ENCODE measurements around the gene RAB2B. TPM values are rescaled to one million over a fixed set of nuclear protein-coding genes. Genes with fewer than 3 reads are reported as not detected.

Gene RAB2B
- total RNA-seq, 4 donors from 2014 or later, result 20.2 to 24.9 (median 21.5) TPM

- DNase-seq (ENCODE audit: low spot score in 2 of 2), result no peak
- Histone ChIP-seq H3K27ac (no peak overlapping the region), H3K36me3 (no peaks in the 10 kb centered on the region), H3K4me3 (no peak overlapping the region), H3K27me3 (no peaks in the 10 kb centered on the region), H3K4me1 (peaks cover 20% of the 10 kb centered on the region), H3K9me3 (no peaks in the 10 kb centered on the region)
- WGBS, result 89% methylated on average over 6 of the region's 7 CpGs
- no peak for TF ChIP-seq POLR2A (IDR thresholded peaks at IDR 0.05)
- TF ChIP-seq, protein P1, sequence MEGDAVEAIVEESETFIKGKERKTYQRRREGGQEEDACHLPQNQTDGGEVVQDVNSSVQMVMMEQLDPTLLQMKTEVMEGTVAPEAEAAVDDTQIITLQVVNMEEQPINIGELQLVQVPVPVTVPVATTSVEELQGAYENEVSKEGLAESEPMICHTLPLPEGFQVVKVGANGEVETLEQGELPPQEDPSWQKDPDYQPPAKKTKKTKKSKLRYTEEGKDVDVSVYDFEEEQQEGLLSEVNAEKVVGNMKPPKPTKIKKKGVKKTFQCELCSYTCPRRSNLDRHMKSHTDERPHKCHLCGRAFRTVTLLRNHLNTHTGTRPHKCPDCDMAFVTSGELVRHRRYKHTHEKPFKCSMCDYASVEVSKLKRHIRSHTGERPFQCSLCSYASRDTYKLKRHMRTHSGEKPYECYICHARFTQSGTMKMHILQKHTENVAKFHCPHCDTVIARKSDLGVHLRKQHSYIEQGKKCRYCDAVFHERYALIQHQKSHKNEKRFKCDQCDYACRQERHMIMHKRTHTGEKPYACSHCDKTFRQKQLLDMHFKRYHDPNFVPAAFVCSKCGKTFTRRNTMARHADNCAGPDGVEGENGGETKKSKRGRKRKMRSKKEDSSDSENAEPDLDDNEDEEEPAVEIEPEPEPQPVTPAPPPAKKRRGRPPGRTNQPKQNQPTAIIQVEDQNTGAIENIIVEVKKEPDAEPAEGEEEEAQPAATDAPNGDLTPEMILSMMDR (IDR thresholded peaks at IDR 0.05), result no peak
- no peak for TF ChIP-seq EP300 (IDR thresholded peaks at IDR 0.05)
- TF ChIP-seq POLR2AphosphoS5 (IDR thresholded peaks at IDR 0.05), result no peak
Observed at GRCh38 chr14:21523203-21523602, 46.4 kb upstream of the RAB2B start.

DNA sequence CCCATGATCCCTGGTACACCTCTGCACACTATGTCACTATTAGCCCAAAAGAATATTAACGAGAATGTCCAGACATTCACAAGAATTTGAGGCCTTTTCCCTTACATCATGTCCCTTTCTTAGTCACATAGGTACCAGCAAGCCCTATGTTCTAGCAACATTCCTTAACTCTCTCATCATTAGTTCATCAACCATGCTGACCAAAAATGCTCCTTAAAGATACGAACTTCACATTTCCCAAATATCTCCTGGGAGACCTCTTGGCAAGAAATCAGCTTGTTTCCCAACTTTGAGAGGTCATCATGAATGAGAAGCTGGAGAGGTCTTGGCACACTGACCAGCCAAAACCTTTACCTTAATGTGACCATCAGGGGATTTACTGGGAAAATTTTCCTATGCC is 44.7 kb upstream of the RAB2B start:
- 81% methylated on average over 2 of the region's 2 CpGs for WGBS

DNA sequence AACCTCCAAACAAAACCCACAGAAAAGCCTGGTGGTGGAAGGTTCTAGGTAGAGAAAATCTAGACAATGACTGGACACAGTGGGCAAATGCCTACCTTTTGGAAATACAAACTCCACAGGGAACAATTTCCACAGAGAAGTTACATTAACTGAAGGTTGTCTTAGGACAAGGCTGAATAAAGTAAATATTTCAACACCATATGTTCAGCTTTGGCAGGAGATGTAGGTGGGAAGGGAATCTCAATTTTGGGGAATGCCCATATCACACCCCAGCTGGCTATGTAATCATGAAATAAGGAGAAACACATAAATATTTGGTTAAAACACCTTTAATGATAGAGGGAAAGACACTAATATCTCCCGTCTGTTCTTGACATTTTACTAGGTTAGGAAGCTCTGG is 44.0 kb upstream of the RAB2B start:
- H3K4me1 ChIP-seq, result peaks cover 6% of the 10 kb centered on the region
- H3K4me3 ChIP-seq, result no peak overlapping the region
- TF ChIP-seq POLR2AphosphoS5 (IDR thresholded peaks at IDR 0.05), result no peak
- TF ChIP-seq, protein P1 (IDR thresholded peaks at IDR 0.05), result no peak
- no peak for TF ChIP-seq EP300 (IDR thresholded peaks at IDR 0.05)
- no peak for TF ChIP-seq POLR2A (IDR thresholded peaks at IDR 0.05)
- no peak for DNase-seq (ENCODE audit: low spot score in 2 of 2)
- H3K27ac ChIP-seq, result no peak overlapping the region
- no peaks in the 10 kb centered on the region for H3K9me3 ChIP-seq
- WGBS, result 95% methylated on average over 1 of the region's 1 CpG
- no peaks in the 10 kb centered on the region for H3K36me3 ChIP-seq
- H3K27me3 ChIP-seq, result no peaks in the 10 kb centered on the region

More for the DNA sequence above, 44.7 kb upstream of the RAB2B start:
- no peak for DNase-seq (ENCODE audit: low spot score in 2 of 2)
- Histone ChIP-seq H3K36me3 (no peaks in the 10 kb centered on the region), H3K27me3 (no peaks in the 10 kb centered on the region), H3K27ac (no peak overlapping the region), H3K9me3 (no peaks in the 10 kb centered on the region), H3K4me1 (peaks cover 11% of the 10 kb centered on the region), H3K4me3 (no peak overlapping the region)
- TF ChIP-seq, protein P1 (IDR thresholded peaks at IDR 0.05), result no peak
- TF ChIP-seq POLR2AphosphoS5 (IDR thresholded peaks at IDR 0.05) (no peak), EP300 (IDR thresholded peaks at IDR 0.05) (no peak), POLR2A (IDR thresholded peaks at IDR 0.05) (no peak)

DNA sequence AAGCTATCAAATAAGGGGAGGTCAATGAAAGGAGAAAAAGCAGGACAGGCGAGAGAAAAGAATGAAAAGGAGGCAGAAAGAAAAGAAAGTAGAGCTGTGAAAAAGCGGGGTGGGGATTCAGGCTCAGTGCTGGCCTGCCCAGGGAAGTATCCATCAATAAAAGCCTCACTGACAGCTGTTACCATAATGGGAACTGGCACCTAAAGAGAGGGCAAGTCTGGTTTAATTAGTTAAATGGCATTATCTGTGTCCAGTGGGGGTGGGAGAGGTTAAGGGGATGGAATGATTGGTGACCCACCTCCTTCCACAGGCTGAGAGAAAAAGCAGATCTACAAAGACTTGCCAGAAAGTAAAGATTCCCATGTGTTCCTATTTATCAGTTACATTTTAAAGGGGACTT is 42.0 kb upstream of the RAB2B start:
- Histone ChIP-seq H3K9me3 (no peaks in the 10 kb centered on the region), H3K27ac (no peak overlapping the region), H3K4me1 (no peaks in the 10 kb centered on the region), H3K4me3 (no peak overlapping the region), H3K36me3 (no peaks in the 10 kb centered on the region), H3K27me3 (no peaks in the 10 kb centered on the region)
- TF ChIP-seq POLR2AphosphoS5 (IDR thresholded peaks at IDR 0.05) (no peak), EP300 (IDR thresholded peaks at IDR 0.05) (no peak), POLR2A (IDR thresholded peaks at IDR 0.05) (no peak)
- TF ChIP-seq, protein P1 (IDR thresholded peaks at IDR 0.05), result no peak
- WGBS, result 73% methylated on average over 2 of the region's 2 CpGs
- DNase-seq (ENCODE audit: low spot score in 2 of 2), result no peak

DNA sequence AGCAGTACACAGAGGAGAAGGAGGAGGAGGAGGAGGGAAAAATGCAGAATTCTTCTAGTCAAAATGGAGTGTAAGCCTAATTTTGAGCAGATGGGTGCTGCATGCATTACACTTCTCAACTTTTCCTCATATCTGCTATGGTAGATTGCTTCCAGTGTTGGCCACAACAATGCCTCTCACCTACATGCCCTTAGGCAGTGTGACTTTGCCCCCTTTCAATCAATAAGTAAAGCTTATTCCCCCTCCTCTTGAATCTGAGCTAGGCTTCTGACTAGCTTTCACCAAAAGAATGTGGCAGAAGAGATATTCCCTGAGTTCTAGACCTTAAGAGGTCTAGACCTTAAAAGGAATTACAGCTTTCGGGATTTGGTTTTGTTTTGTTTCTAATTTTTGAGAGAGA is 37.6 kb upstream of the RAB2B start:
- no peak overlapping the region for H3K27ac ChIP-seq
- no peak for TF ChIP-seq POLR2A (IDR thresholded peaks at IDR 0.05)
- TF ChIP-seq POLR2AphosphoS5 (IDR thresholded peaks at IDR 0.05), result no peak
- no peak for TF ChIP-seq EP300 (IDR thresholded peaks at IDR 0.05)
- TF ChIP-seq, protein P1 (IDR thresholded peaks at IDR 0.05), result no peak
- DNase-seq (ENCODE audit: low spot score in 2 of 2), result no peak
- no peaks in the 10 kb centered on the region for H3K9me3 ChIP-seq
- no peaks in the 10 kb centered on the region for H3K36me3 ChIP-seq
- WGBS, result 94% methylated on average over 1 of the region's 1 CpG
- peaks cover 12% of the 10 kb centered on the region for H3K4me1 ChIP-seq
- no peak overlapping the region for H3K4me3 ChIP-seq
- no peaks in the 10 kb centered on the region for H3K27me3 ChIP-seq

Measured in suprapubic skin (tissue), 4 donors.